Neural crest cell (in vitro differentiated cells): ENCODE results near the gene RENBP. TPM values are rescaled to one million over a fixed set of nuclear protein-coding genes. Genes with fewer than 3 reads are reported as not detected.

Source experiments
- DNase-seq: peaks from one replicate; pipeline ENCODE4 v3.0.0; 2021; ENCODE audit warnings: low read depth, mixed read lengths, low spot score
- H3K27ac Mint-ChIP-seq: one replicate; pipeline ENCODE4 v1.8.0; 2021; ENCODE audit warnings: mild to moderate bottlenecking, mixed read lengths; ENCODE audit not compliant: unreplicated experiment
- H3K27me3 Mint-ChIP-seq: 2 replicates; pipeline ENCODE4 v1.8.0; 2021; ENCODE audit warnings: low read depth, mild to moderate bottlenecking, mixed read lengths
- H3K36me3 Mint-ChIP-seq: 2 replicates; pipeline ENCODE4 v1.8.0; 2021; ENCODE audit warnings: low read depth, mild to moderate bottlenecking, mixed read lengths
- H3K4me1 Mint-ChIP-seq: 2 replicates; pipeline ENCODE4 v1.8.0; 2021; ENCODE audit warnings: mixed read lengths
- H3K4me3 Mint-ChIP-seq: one replicate; pipeline ENCODE4 v1.8.0; 2021; ENCODE audit warnings: mild to moderate bottlenecking, mixed read lengths
- H3K9me3 Mint-ChIP-seq: 2 replicates; pipeline ENCODE4 v1.8.0; 2021; ENCODE audit warnings: mixed read lengths
- CTCF ChIP-seq: fragments of 200-600 bp; sonication (generic); conservative IDR thresholded peaks from 2 replicates; pipeline ENCODE4 v1.5.0; 2021; ENCODE audit warnings: antibody characterized with exemption, mild to moderate bottlenecking
- total RNA-seq: library from RNA; stranded (reverse); gene quantifications from 2 replicates; pipeline ENCODE4 v1.2.1, GENCODE V29; 2021

RENBP gene
- total RNA-seq, 1 donor from 2014 or later: 11.4 TPM

- H3K9me3 Mint-ChIP-seq: no peaks in the 10 kb centered on the region
- H3K4me1 Mint-ChIP-seq: peaks cover 36% of the 10 kb centered on the region
Observed at GRCh38 chrX:153926552-153926857, 17.9 kb downstream of the RENBP start.

GRCh38 chrX:153925739-153926551 lies 18.5 kb downstream of the RENBP start, which contains the start of gene ARHGAP4:
TSS of gene ARHGAP4 (minus strand) at chrX:153926264. CDS start at chrX:153926202, 62 bp downstream.
- DNase-seq: no peak
- Mint-ChIP-seq H3K27ac (peak within 1 kb of the TSS; percentile 12), H3K9me3 (no peaks in the 10 kb centered on the region), H3K36me3 (peaks cover 5% of the 10 kb centered on the region), H3K27me3 (peaks cover 6% of the 10 kb centered on the region), H3K4me1 (peaks cover 36% of the 10 kb centered on the region), H3K4me3 (peak within 1 kb of the TSS; percentile 91)
- no peak for TF ChIP-seq CTCF

More at GRCh38 chrX:153926552-153926857, 17.9 kb downstream of the RENBP start:
- TF ChIP-seq CTCF: no peak
- H3K4me3 Mint-ChIP-seq: no peak overlapping the region
- H3K27me3 Mint-ChIP-seq: peaks cover 6% of the 10 kb centered on the region
- no peak for DNase-seq
- H3K27ac Mint-ChIP-seq: no peak overlapping the region
- H3K36me3 Mint-ChIP-seq: peaks cover 8% of the 10 kb centered on the region

GRCh38 chrX:153925387-153925738 lies 19.1 kb downstream of the RENBP start:
- TF ChIP-seq CTCF: no peak
- Mint-ChIP-seq H3K27ac (no peak overlapping the region), H3K4me1 (peaks cover 36% of the 10 kb centered on the region)

GRCh38 chrX:153924149-153924861 lies 20.1 kb downstream of the RENBP start:
- peaks cover 35% of the 10 kb centered on the region for H3K4me1 Mint-ChIP-seq
- H3K36me3 Mint-ChIP-seq: peaks cover 5% of the 10 kb centered on the region
- H3K27ac Mint-ChIP-seq: no peak overlapping the region
- peak; percentile 37 for TF ChIP-seq CTCF
- no peaks in the 10 kb centered on the region for H3K9me3 Mint-ChIP-seq
- H3K27me3 Mint-ChIP-seq: peaks cover 6% of the 10 kb centered on the region
- H3K4me3 Mint-ChIP-seq: peak overlapping the region; percentile 64
- no peak for DNase-seq

More at GRCh38 chrX:153925387-153925738, 19.1 kb downstream of the RENBP start:
- no peaks in the 10 kb centered on the region for H3K9me3 Mint-ChIP-seq
- peak overlapping the region; percentile 44 for H3K4me3 Mint-ChIP-seq
- DNase-seq: no peak
- peaks cover 5% of the 10 kb centered on the region for H3K36me3 Mint-ChIP-seq
- peaks cover 6% of the 10 kb centered on the region for H3K27me3 Mint-ChIP-seq

GRCh38 chrX:153922932-153923857 lies 21.2 kb downstream of the RENBP start:
- no peak for DNase-seq
- peak; percentile 30 for TF ChIP-seq CTCF
- no peaks in the 10 kb centered on the region for H3K36me3 Mint-ChIP-seq
- H3K27me3 Mint-ChIP-seq: peaks cover 6% of the 10 kb centered on the region
- H3K4me3 Mint-ChIP-seq: peak overlapping the region; percentile 70
- H3K9me3 Mint-ChIP-seq: no peaks in the 10 kb centered on the region
- H3K27ac Mint-ChIP-seq: no peak overlapping the region
- H3K4me1 Mint-ChIP-seq: peaks cover 26% of the 10 kb centered on the region
